ENCODE measurements around the gene SPINK6. TPM values are rescaled to one million over a fixed set of nuclear protein-coding genes. Genes with fewer than 3 reads are reported as not detected.

Gene SPINK6
- total RNA-seq, 1 donor from 2014 or later: not detected

DNA sequence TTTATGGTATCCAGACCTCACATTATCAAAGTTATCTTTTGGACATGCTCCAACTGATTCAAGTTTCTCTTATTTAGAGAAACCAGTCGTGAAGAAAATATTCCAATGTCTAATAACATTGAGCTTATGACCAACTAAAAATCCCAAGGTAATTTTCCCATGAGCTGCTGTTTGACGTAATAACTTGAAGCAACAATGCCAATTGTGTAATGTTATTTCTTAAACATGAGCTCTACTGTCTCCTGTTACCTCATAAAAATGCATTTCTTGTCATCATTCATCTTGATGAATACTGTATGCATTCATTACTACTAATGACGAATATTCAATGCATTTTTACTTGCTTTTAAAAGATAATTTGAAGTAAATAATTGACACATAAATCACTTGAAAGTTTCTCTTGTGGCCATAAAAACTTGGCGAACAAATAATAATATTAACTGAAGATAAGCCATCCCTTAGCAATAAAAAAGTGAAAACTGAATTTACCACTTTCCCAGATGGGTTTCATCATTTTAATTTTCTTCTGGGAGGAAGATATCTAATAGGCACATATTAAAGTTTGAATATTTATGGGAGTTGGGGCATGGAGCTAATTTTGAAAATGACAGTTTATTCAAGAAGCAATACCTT is 35.1 kb downstream of the SPINK6 start:
- Histone ChIP-seq H3K27ac (replicated peaks) (no peak overlapping the region), H3K4me3 (no peak overlapping the region), H3K9me3 (replicated peaks) (no peaks in the 10 kb centered on the region), H3K27me3 (ENCODE audit: low read depth) (no peaks in the 10 kb centered on the region), H3K36me3 (no peaks in the 10 kb centered on the region), H3K4me1 (no peaks in the 10 kb centered on the region)
- DNase-seq: no peak
- intact Hi-C loops (cut with micrococcal nuclease): no loop called here
- TF ChIP-seq, protein P1, sequence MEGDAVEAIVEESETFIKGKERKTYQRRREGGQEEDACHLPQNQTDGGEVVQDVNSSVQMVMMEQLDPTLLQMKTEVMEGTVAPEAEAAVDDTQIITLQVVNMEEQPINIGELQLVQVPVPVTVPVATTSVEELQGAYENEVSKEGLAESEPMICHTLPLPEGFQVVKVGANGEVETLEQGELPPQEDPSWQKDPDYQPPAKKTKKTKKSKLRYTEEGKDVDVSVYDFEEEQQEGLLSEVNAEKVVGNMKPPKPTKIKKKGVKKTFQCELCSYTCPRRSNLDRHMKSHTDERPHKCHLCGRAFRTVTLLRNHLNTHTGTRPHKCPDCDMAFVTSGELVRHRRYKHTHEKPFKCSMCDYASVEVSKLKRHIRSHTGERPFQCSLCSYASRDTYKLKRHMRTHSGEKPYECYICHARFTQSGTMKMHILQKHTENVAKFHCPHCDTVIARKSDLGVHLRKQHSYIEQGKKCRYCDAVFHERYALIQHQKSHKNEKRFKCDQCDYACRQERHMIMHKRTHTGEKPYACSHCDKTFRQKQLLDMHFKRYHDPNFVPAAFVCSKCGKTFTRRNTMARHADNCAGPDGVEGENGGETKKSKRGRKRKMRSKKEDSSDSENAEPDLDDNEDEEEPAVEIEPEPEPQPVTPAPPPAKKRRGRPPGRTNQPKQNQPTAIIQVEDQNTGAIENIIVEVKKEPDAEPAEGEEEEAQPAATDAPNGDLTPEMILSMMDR (IDR thresholded peaks at IDR 0.05; ENCODE audit: borderline replicate concordance): no peak

DNA sequence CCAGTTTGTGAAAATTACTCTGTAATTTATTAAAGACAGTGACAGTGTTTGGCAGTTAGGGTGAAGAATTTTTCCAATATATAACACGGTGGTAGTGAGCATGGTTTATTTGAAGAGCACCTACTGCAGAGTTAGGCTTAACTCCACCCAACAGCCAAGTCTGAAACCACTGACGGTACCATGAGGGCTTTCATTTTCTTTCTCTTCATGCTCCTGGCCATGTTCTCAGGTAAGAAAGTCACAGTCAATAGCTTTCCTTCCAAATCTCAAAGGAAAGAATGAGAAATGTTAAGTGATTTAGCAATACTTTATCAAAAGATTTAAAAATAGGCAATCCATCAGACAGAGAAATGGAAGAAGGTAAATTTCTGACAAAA is 35.6 kb downstream of the SPINK6 start, which contains the start of gene MARCOL:
Gene MARCOL (plus strand): TSS at position 108 of the 377 bp plus-strand sequence. CDS start 73 bp downstream, at position 181.
- Histone ChIP-seq H3K4me1 (no peaks in the 10 kb centered on the region), H3K36me3 (no peaks in the 10 kb centered on the region), H3K4me3 (no peak within 1 kb of the TSS), H3K27ac (replicated peaks) (no peak within 1 kb of the TSS), H3K9me3 (replicated peaks) (no peaks in the 10 kb centered on the region), H3K27me3 (ENCODE audit: low read depth) (no peaks in the 10 kb centered on the region)
- intact Hi-C loops (cut with micrococcal nuclease): no loop called here
- no peak for DNase-seq
- TF ChIP-seq, protein P1 (IDR thresholded peaks at IDR 0.05; ENCODE audit: borderline replicate concordance): no peak

DNA sequence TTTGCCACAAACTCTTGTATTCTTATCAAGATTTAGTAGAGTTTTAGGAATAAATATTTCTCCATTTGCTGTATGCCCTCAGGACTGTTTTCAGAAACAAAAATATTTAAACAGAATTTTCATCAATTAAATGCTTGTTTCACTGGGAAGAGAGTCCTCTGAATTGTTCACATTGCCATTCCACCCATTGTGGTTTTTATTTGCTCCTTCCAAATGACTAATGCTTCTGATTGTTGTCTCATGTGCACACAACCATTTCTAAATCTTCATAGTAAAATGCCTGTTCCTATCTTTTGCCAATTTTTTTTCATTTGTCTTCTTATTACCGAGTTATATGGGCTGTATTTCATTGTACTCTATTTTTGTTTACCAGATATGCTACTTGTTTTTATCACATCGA is 46.1 kb downstream of the SPINK6 start:
- Histone ChIP-seq H3K9me3 (replicated peaks) (peaks cover 13% of the 10 kb centered on the region), H3K36me3 (no peaks in the 10 kb centered on the region), H3K27ac (replicated peaks) (no peak overlapping the region), H3K4me1 (no peaks in the 10 kb centered on the region), H3K27me3 (ENCODE audit: low read depth) (no peaks in the 10 kb centered on the region), H3K4me3 (no peak overlapping the region)
- intact Hi-C loops (cut with micrococcal nuclease): no loop called here
- TF ChIP-seq, protein P1 (IDR thresholded peaks at IDR 0.05; ENCODE audit: borderline replicate concordance): no peak
- DNase-seq: no peak

DNA sequence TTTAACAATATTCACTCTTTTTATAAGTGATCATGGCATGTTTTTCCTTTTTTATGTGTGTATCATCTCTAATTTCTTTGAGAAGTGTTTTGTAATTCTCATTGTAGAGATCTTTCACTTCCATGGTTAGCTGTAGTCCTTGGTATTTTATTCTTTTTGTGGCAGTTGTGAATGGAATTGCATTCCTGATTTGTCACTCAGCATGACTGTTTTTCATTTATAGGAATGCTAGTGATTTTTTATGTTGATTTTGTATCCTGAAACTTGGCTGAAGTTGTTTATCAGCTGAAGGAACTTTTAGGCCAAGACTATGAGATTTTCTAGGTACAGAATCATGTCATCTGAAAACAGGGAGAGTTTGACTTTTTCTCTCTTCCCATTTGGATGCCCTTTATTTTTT is 52.6 kb downstream of the SPINK6 start:
- DNase-seq: no peak

DNA sequence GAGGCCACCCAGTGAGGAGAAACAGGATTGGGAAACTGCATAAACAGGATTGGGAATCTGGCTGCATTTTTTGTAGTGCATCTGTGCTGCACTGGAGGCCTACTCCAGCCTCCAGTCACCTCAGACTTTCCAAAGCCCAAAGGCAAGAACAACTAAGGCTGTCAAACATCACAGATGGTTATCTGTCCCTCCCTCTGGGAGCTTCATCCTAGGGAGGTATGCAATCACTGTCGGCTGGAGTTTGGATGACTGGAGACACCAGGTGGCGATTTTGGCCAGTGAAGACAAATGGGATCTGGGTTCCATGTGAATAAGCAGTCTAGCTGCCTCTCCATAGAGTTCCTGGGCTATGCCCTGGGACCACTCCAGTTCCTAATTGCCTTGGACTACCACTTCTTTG is 56.4 kb downstream of the SPINK6 start:
- Histone ChIP-seq H3K4me1 (no peaks in the 10 kb centered on the region), H3K4me3 (no peak overlapping the region), H3K36me3 (no peaks in the 10 kb centered on the region), H3K27ac (replicated peaks) (no peak overlapping the region), H3K27me3 (ENCODE audit: low read depth) (no peaks in the 10 kb centered on the region), H3K9me3 (replicated peaks) (peaks cover 40% of the 10 kb centered on the region)
- intact Hi-C loops (cut with micrococcal nuclease): no loop called here
- no peak for DNase-seq
- TF ChIP-seq, protein P1 (IDR thresholded peaks at IDR 0.05; ENCODE audit: borderline replicate concordance): no peak

More for the DNA sequence above, 52.6 kb downstream of the SPINK6 start:
- no peaks in the 10 kb centered on the region for H3K36me3 ChIP-seq
- H3K27me3 ChIP-seq (ENCODE audit: low read depth): no peaks in the 10 kb centered on the region
- H3K4me3 ChIP-seq: no peak overlapping the region
- TF ChIP-seq, protein P1 (IDR thresholded peaks at IDR 0.05; ENCODE audit: borderline replicate concordance): no peak
- H3K4me1 ChIP-seq: no peaks in the 10 kb centered on the region
- H3K9me3 ChIP-seq (replicated peaks): peaks cover 53% of the 10 kb centered on the region
- H3K27ac ChIP-seq (replicated peaks): no peak overlapping the region
- intact Hi-C loops (cut with micrococcal nuclease): no loop called here
